HUDEP-2 (cell line): ENCODE measurements around the gene PTPN11.
A peak's percentile ranks its signal among the peaks of the same experiment; 100 is the strongest.
"Not testable (repeated sequence)": the region's sequence is repeated elsewhere in the genome, so short reads cannot be mapped to it uniquely, and the experiment has no call there.

Experiments used
- DNase-seq, 76 experiments: peaks; one replicate each; lab custom pipeline; 2025; ENCODE audit not compliant: unreplicated experiment in 76 of 76; lab: John Stamatoyannopoulos, UW

Gene PTPN11

DNA sequence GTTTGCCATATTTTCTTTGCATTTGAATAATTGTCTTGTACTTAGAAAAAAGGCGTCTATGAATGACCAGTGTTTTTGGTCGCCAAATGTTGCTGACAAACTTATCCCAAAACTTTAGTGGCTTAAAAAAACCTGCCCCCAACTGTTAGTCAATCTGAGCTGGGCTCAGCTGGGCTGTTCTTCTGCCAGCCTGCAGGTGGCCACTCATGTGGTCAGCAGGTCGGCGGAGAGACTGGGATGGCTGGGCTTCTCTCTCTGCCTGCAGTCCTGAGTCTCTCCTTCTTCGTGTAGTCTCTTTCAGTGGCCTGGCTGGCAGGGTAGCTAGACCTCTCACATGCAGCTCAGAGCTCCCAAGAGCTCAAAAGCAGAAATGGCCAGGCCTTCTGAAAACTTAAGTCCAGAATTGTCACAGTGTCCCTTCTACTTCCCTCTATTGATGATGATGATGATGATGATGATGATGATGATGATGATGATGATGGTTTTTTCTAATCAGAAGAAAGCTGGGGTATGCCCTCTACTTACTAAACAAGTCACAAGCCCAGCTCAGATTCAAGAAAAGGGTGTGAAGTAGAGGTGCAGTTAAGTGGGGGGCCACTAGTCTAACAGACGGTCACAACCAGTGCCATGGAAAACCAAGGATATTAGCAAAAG is 87.9 kb downstream of the PTPN11 start:
- DNase-seq: no peak

DNA sequence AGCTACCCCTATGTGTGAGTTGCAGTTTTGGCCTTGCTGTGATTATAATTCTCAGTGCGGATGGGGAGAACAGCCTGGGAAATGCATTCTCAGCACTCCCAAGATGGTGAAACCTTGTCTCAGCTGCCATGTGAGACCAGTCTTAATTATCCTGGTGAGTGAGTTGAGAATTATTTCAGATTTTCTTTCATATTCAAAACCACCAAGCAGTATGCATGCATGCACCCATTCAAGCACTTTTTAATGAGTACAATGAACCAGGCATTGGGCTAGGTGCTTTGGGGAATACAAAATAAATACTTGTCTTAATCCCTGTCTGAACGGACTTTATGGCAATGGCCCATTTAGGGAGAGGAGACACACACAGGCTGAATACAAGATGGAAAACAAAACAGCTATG is 94.7 kb downstream of the PTPN11 start:
- no peak for DNase-seq

DNA sequence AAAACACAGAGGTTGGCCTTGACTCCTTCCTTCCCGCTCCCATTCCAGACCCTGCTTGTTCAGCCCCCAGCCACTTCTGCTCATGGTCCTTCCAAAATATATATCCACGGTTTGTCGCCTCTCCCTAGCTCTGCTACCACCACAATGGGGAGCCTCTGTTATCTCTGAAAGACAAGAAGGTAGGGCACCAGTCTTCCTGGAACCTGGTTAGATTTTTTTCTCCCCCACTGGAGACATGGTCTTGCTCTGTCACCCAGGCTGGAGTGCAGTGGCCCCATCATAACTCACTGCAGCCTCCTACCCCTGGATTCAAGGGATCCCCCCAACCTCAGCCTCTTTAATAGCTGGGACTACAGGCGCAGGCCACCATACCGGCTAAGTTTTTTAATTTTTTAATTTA is 95.7 kb downstream of the PTPN11 start:
- DNase-seq: no peak

DNA sequence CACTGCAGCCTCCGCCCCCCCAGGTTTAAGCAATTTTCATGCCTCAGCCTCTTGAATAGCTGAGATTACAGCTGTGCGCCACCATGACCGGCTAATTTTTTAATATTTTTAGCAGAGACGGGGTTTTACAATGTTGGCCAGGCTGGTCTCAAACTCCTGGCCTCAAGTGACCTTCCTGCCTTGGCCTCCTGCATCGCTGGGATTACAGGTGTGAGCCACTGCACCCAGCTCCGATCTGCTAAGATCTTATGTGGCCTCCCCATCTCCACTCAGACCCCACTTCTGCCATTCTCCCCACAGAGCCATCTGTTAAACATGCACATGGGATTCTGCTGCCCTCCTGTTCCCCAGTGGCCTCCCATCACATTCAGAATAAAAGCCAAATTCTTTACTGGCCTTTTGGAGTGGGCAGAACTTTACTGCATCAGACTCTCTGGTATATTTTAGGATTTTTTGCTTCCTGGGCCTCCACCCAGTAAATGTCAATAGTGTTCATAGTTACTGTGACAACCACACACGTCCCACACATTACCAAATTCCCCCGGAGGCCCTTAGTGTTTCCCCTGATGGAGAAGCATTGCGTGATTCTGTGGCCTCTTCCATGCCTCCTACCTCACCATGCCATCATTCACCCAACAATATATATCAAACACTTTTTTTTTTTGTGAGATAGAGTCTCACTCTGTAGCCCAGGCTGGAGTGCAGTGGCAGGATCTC is 96.3 kb downstream of the PTPN11 start:
- DNase-seq: no peak

DNA sequence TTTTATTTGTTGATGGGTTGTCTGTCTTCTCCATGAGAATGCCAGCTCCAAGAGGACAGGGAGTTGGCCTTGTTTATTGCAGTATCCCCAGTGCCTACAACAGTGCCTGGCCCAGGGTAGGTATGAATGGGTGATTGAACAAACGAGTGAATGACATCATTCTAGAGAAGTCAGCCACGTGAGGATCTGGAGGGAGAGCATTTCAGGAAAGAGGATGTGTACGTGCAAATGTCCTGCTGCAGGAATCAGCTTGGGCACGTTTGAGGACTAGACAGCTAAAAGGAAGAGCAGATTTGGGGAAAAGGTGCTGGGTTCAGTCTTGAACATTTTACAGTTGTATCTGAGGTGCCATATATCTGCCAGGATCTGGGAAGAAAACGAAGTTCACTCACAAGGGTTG is 97.1 kb downstream of the PTPN11 start:
- DNase-seq: no peak

DNA sequence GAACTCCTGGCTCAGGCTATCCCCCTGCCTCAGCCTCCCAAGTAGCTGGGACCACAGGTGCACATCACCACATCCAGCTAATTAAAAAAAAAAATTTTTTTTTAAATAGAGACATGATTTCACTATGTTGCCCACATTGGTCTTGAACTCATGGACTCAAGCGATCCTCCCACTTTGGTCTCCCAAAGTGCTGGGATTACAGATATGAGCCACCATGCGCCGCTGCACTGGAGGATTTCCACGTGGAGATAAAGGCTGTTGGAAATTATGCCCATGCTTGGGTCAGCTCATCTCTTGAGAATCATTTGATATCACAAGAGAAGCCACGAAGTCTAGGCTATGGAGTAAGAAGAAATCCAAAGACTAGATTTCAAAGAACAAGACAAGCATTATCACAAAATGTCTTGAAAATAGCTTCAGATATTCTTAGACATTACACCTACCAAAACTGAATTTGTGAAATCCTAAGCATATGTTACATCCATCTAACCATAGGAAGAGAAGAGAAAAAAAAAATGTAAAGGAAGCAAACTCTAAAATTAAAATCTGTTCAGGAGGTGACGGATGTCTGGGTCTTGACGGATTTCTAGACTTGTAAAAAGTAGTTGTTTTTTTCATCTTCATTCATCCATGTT is 99.1 kb downstream of the PTPN11 start:
- no peak for DNase-seq

DNA sequence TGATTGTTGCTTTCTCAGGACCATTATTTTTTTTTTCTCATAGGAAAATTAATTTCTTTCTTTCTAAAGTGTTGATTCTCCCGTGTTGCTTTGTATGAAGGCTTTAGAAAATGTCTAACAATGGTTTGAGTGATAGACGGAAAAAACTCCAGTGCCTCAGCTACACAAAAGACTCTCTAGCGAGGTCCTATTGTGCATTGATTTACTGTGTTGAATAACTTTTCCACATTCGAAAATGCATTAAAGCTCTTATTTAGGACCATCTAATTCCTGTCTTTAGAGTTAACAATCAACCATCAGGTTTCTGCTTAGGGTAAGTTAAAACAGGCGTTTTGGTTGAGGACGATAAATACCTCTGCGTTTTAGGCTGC is 99.6 kb downstream of the PTPN11 start:
- no peak for DNase-seq

DNA sequence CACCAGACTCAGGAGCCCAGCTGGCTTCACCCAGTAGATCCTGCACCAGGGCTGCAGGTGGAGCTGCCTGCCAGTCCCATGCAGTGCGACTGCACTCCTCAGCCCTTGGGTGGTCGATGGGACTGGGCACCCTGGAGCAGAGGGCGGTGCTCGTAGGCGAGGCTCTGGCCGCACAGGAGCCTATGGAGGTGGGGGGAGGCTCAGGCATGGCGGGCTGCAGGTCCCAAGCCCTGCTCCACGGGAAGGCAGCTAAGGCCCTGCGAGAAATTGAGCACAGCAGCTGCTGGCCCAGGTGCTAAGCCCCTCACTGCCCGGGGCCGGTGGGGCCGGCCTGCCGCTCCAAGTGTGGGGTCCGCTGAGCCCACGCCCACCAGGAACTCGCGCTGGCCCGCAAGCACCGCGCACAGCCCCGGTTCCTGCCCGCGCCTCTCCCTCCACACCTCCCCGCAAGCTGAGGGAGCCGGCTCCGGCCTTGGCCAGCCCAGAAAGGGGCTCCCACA is 101.1 kb downstream of the PTPN11 start:
- not testable (repeated sequence) for DNase-seq

DNA sequence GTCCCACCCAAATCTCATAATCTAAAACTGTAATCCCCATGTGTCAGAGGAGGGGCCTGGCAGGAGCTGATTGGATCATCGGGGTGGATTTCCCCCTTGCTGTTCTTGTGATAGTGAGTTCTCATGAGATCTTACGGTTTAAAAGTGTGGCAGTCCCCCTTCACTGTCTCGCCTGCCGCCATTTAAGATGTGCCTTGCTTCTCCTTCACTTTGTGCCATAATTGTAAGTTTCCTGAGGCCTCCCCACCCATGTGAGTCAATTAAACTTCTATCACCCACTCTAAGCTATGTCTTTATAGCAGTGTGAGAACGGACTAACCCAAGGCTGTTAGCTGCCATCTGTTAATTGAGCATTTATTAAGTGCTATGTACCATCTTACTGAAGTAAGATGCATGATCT is 105.1 kb downstream of the PTPN11 start:
- DNase-seq: peak in 2 of 76 experiments; percentile 10 to 12

DNA sequence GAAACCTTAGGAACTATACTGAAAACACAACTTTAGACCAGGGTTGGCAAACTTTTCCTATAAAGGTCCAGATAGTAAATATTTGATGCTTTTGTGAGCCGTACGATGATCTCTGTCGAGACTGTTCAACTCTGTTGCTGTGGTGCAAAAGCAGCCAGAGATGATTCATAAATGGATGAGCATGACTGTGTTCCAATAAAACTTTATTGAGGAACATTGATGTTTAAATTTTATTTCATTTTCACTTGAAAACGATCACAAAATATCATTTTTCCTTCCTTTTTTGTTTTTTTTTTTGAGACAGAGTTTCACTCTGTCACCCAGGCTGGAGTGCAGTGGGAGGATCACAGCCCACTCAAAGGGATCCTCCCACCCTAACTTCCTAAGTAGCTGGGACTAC is 105.5 kb downstream of the PTPN11 start:
- DNase-seq: no peak

DNA sequence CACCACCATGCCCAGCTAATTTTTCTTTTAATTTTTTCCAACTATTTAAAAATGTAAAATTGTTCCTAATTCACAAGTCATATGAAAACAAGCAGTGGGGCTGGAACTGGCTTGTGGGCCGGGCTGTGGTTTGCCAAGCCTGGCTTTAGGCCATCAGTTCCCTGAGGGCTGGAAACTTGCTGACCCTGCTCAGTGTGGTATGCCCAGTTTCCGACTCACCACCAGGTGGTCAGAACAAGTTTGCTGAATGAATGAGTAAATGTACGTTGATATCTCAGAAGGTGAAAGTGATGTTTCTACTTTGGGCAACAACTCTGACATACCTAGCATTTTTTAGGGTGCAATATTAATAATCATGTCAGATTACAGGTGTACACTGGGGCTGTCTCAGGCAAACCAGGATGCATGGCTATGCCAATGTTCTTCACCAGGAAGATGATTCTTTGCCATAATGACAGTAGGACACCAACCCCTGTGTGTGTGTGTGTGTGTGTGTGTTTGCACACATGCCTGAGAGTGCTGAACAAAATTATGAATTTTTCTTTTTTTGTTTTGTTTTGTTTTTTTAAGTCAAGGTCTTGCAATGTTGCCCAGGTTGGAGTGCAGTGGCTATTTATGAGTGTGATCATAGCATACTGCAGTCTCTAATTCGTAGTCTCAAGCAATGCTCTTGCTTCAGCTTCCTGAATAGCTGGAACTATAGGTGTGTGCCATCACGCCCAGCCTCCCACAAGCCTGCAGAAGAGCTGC is 106.1 kb downstream of the PTPN11 start:
- peak in 14 of 76 experiments; percentile 2 to 57 (median 22) for DNase-seq

DNA sequence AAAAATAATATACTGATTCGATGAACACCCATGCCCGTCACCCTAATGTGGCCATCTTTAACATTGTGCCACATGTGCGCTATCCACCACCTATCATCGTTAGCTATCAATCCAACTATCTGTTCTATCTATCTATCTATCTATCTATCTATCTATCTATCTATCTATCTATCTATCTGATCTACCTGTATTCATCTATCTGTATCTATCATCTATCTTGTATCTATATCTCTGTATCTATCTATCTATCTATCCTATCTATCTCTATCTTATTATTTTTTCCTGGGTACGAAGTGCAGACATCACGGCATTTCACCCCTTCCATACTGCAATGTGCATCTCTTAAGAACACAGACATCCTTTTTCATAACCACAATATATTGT is 106.7 kb downstream of the PTPN11 start:
- DNase-seq: no peak

DNA sequence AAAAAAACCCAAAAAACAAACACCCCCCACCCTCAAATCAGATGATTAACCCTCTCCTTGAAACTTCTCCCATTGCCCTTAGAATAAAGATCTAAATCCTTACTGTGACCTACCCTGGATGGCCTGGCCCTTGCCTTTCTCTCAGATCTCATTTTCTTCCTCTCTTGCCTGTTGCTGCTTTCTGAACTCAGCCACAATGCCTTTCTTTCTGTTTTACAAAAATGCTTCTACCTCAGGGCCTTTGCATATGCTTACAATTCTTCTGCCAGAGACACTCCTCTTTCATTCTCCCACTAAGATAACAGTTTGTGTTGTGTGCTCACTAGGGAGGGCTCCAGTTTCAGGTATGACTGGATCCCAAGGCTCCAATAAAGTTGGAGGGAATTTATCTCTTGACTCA is 108.3 kb downstream of the PTPN11 start:
- DNase-seq: no peak

DNA sequence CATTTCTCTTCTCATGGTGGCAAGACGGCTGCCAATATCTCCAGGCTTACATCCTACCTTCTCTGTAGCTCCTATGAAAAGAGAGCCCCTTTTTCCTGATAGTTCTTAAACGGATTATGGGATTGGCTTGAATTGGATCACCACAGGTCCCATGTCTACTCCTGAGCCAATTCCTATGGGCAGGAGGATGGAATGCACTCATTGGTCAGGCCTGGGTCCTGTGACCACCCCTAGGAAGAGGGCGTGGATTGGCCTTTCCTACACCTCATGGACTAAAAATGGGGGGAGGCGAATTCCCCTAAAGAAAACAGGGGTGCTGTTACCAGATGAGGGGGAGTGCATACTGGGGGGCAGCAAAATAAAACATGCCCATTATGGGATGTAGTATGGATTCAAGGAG is 108.8 kb downstream of the PTPN11 start:
- no peak for DNase-seq

DNA sequence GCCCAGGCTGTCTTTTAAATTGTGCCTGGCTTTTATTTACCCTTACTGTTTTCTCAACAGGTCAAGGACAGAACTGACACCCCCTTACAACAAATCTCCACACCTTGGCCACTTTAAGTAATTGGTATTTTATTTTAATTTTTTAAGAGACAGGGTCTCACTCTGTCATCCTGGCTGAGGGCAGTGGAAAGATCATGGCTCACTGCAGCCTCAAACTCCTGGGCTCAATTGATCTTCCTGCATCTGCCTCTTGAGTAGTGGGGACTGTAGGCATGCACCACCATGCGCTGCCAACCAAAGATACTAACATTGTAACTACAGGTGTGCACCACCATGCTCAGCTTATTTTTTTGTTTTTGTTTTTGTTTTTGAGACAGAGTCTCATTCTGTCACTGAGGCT is 109.8 kb downstream of the PTPN11 start:
- no peak for DNase-seq

DNA sequence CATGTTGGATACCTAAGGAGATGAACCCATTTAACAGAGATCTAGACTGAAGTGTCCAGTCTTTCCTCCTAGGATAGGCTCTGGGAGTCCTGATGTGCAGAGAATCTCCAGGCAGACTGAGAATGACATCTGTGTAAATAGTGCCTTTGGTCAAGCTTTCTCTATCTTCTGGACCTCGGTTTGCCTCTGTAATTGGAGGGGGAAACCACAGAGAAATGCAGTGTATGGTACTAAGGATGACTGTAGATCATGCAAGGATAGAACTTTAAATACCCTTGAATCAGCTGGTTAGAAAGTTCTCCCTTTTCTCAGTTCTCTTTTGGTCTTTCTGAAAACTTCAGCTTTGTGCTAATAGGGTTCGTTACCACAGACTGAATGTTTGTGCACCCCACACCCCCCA is 112.2 kb downstream of the PTPN11 start:
- no peak for DNase-seq

DNA sequence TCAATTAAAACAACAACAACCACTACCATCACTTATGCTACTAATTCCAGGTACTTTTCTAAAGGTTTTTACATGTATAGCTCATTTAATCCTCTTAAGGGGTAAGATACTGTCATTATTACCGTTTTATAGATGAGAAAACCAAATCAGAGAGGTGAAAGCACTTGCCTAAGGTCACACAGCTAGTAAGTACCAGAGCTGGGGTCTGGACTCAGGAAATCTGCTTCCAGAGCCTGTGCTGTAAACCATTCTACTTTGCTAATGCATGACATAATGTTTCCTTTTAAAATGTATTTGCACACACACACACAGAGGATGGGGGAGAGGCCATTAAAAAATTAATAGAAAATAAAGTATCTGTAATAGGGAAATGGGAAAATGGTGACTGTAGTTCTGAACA is 113.4 kb downstream of the PTPN11 start:
- no peak for DNase-seq

DNA sequence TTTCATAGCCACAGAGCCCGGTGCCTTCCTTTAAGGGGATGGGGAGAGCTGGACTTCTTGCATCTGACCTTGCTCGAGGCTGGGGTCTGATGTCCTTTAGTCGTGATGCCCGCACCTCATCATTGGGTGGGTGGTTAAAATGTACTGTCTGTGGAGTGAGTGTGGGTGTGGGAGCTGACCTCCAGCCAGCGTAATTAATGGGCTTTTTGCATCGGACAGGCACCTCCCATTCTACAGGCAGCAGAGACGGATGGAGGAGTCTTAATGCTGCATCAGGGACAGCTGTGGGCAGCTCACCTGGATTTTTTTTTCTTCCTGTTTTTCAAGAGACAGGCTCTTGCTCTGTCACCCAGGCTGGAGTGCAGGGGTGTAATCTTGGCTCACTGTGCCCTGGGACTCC is 114.8 kb downstream of the PTPN11 start:
- no peak for DNase-seq

DNA sequence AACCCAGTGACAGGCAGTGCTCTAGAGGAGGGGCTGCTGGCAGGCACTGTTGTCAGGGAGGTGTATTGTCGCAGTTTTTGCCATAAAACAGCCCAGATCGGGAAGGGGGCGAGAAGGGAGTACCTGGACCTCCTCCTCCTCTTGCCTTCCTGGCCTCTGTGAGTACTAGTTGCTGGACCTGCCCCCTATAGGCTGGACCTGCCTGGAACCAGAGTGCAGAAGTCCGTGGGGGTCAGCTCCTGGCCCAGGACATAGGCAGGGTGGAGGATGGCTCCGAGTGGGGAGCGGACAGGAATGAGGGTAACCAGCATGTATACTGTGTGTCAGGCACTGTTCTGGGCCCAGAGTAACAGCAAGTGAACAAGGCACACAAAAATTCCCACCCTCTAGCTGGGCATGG is 116.3 kb downstream of the PTPN11 start:
- DNase-seq: no peak

DNA sequence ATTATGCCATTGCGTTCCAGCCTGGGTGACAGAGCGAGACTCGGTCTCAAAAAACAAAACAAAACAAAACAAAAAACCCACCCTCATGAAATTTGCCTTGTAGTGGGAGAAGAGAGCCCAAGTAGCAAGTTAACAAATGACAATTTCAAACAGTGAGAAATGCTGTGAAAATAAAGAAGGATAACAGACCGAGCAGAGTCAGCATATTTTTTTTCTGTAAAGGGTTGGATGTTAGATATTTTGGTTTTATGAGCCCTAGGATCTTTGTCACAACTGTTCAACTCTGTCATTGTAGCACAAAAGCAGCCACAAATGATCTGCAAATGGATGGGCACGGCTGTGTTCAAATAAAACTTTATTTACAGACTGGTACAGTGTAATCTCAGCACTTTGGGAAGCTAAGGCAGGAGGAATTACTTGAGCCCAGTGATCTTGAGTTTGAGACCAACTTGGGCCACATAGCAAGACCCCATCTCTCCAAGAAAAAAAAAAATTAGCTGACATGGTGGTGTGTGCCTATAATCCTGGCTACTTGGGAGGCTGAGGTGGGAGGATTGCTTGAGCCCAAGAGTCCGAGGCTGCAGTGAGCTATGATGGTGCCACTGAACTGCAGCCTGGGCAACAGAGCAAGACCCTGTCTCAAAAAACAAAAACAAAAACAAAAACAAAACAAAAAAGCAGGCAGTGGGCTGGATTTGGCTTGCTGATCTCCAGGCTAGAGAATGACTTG is 117.1 kb downstream of the PTPN11 start:
- no peak for DNase-seq

DNA sequence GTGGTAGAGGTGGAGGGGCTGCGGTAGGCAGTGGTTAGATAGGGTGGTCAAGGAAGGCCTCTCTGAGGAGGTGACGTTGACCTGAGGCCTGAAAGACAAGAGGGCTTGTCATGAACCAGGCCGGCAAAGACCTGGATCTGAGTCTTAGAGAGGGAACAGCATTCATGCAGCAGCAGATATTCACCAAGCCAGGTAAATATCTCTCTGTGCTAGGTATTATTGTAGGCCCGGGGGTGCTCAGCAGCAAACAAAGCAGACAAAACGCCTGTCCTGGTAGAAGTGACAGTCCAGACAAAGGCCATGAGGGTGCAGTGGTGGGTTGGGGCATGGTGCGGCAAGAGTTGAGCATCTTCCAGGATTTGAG is 117.6 kb downstream of the PTPN11 start:
- DNase-seq: no peak
